Kidney tubule cell (primary cell): Measurements from ENCODE around the gene LRRN4.

Experiments used
- DNase-seq: peaks from one replicate; pipeline ENCODE4 v3.0.0-alpha.2; 2018; ENCODE audit warnings: low spot score

The LRRN4 gene

GRCh38 chr20:6053776-6054688 lies at the start of gene LRRN4:
TSS of gene LRRN4 (minus strand) at chr20:6054060. CDS start at chr20:6052799, 1,261 bp downstream.
- peak; percentile 99 for DNase-seq

- DNase-seq, result no peak
These were observed 49.4 kb upstream of the LRRN4 start for GRCh38 chr20:6103301-6103700.

GRCh38 chr20:6101346-6101745 lies 47.5 kb upstream of the LRRN4 start:
- no peak for DNase-seq

GRCh38 chr20:6100246-6100645 lies 46.4 kb upstream of the LRRN4 start:
- DNase-seq, result no peak

GRCh38 chr20:6099819-6100218 lies 46.0 kb upstream of the LRRN4 start:
- DNase-seq, result no peak

- no peak for DNase-seq
These were observed 41.5 kb upstream of the LRRN4 start for GRCh38 chr20:6095409-6095808.

- no peak for DNase-seq
These were observed 40.7 kb upstream of the LRRN4 start for GRCh38 chr20:6094565-6094964.

GRCh38 chr20:6094063-6094462 lies 40.2 kb upstream of the LRRN4 start:
- no peak for DNase-seq

- DNase-seq, result no peak
These were observed 37.8 kb upstream of the LRRN4 start for GRCh38 chr20:6091661-6092060.

GRCh38 chr20:6086868-6087267 lies 33.0 kb upstream of the LRRN4 start:
- no peak for DNase-seq

GRCh38 chr20:6083926-6084325 lies 30.1 kb upstream of the LRRN4 start:
- DNase-seq, result no peak

- peak; percentile 45 for DNase-seq
These were observed 27.4 kb upstream of the LRRN4 start for GRCh38 chr20:6081236-6081635.

- no peak for DNase-seq
These were observed 25.2 kb upstream of the LRRN4 start for GRCh38 chr20:6079016-6079415.

- no peak for DNase-seq
These were observed 21.8 kb upstream of the LRRN4 start for GRCh38 chr20:6075428-6076219.

- no peak for DNase-seq
These were observed 20.9 kb upstream of the LRRN4 start for GRCh38 chr20:6074784-6075183.

- peak; percentile 46 for DNase-seq
These were observed 20.3 kb upstream of the LRRN4 start for GRCh38 chr20:6074145-6074561.

GRCh38 chr20:6070829-6071695 lies 17.2 kb upstream of the LRRN4 start:
- no peak for DNase-seq

- no peak for DNase-seq
These were observed 15.8 kb upstream of the LRRN4 start for GRCh38 chr20:6069669-6070068.

GRCh38 chr20:6067763-6068318 lies 14.0 kb upstream of the LRRN4 start:
- DNase-seq, result no peak

GRCh38 chr20:6066582-6066981 lies 12.7 kb upstream of the LRRN4 start:
- no peak for DNase-seq

- DNase-seq, result no peak
These were observed 7.7 kb upstream of the LRRN4 start for GRCh38 chr20:6061544-6061943.

- no peak for DNase-seq
These were observed 6.4 kb upstream of the LRRN4 start for GRCh38 chr20:6060213-6060612.
